ENCODE results near the gene B4GALNT2.
A peak's percentile ranks its signal among the peaks of the same experiment; 100 is the strongest.

The B4GALNT2 gene

GRCh38 chr17:49210158-49211029 is 77.8 kb downstream of the B4GALNT2 start, which contains the start of the genes ABI3 and GNGT2:
TSS of gene ABI3 (plus strand) at chr17:49210707. CDS start at chr17:49210725, 18 bp downstream.
TSS of gene GNGT2 (minus strand) at chr17:49210574. CDS start at chr17:49207422, 3,152 bp downstream.
- peak in 1 of 2 donors; percentile 46 for DNase-seq (ENCODE audit: low read depth in 2 of 2)

GRCh38 chr17:49213399-49213798 is 80.8 kb downstream of the B4GALNT2 start:
- no peak for DNase-seq (ENCODE audit: low read depth in 2 of 2)

GRCh38 chr17:49213847-49214246 is 81.3 kb downstream of the B4GALNT2 start:
- no peak for DNase-seq (ENCODE audit: low read depth in 2 of 2)

DNA sequence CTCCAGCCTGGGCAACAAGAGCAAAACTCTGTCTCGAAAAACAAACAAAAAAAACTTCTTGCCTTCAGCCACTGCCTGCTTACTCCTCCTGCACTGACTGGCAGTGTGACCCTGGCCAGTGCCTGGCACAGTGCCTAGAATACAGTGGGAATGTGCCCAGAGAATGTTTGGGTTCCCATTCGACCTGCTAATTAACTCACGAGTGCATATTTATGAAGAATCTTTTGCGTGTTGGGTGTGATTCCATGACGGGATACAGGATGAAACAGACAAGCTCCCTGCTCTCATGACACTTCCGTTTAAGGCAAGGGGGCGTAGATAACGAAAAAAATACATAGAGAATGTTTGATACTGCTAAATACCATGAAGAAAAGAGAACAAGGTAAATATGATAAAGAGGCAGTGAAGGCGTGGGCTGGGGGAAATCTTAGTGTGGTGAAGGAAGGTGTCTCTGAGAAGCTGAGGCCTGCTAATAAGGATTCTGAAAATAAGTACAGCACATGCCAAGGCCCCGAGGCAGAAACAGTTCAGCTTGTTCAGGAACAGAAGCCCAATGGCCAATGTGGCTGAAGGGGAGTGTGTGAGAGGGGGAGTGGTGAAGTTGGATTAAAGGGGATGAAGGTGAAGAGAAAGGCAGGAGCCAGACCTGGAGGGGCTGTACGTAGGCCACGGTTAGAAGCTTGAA is 82.2 kb downstream of the B4GALNT2 start:
- DNase-seq (ENCODE audit: low read depth in 2 of 2), result no peak

- no peak for DNase-seq (ENCODE audit: low read depth in 2 of 2)
Observed at GRCh38 chr17:49216482-49216881, 83.9 kb downstream of the B4GALNT2 start.

GRCh38 chr17:49216953-49217650 is 84.5 kb downstream of the B4GALNT2 start:
- no peak for DNase-seq (ENCODE audit: low read depth in 2 of 2)

GRCh38 chr17:49217651-49218413 is 85.3 kb downstream of the B4GALNT2 start:
- DNase-seq (ENCODE audit: low read depth in 2 of 2), result peak; percentile 61 to 68

DNA sequence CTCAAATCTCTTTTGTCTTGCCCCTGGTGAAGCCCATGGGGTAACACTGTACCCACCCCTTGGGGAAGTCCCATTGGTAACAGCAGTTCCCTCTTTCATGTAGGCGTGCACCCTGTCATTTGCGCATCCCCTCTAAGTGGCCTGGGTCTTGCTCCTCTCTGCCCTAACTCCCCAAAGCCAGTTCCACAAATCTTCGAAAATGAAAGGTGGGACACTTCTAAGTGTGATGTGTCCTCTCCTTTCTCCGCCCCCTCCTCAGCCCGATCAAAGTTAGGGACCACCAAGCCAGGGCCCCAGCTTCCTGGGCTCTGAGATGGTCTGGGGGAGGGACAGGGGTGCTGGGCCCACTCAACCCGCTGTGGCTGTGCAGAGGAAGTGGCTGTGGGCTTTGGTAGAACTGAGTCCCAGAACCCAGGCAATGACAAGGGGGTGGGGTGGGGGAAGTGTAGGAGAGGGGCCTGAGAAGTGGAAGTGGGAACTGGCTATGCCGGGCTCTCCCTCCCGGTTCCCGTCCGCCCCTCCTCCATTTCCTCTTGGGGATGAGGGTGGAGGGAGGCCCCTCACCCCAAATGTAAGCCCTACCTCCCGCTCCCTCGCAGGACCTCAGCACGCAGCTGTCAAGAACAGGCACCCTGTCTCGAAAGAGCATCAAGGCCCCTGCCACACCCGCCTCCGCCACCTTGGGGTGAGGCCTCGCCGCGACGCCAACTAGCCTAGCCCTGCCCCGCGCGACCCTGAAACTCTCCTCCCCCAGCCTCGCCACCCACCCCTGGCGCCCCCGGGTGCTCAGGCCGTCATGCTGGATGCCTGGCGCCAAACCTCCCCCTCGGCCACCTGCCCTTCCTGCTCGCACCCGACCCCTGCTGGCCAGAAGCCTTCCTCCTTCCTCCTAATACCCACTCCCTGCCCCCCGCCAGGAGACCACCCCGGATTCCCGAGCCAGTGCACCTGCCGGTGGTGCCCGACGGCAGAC is 86.7 kb downstream of the B4GALNT2 start:
- DNase-seq (ENCODE audit: low read depth in 2 of 2), result peak in 1 of 2 donors; percentile 57

DNA sequence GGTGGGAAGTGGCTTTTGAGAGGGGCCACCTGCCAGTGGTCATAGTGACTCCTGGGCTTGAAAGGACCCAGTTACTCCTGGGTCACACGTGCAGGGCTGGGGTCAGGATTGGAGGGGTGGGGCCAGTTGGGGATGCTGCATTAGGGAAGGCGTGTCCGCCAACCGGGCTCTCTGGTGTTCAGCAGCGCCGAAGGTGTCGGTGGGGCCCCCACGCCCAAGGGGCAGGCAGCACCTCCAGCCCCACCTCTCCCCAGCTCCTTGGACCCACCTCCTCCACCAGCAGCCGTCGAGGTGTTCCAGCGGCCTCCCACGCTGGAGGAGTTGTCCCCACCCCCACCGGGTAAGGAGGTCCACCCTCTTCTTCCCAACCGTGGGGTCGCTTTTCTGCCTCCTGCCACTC is 87.4 kb downstream of the B4GALNT2 start:
- no peak for DNase-seq (ENCODE audit: low read depth in 2 of 2)

GRCh38 chr17:49223168-49223516 is 90.6 kb downstream of the B4GALNT2 start:
- DNase-seq (ENCODE audit: low read depth in 2 of 2), result no peak

DNA sequence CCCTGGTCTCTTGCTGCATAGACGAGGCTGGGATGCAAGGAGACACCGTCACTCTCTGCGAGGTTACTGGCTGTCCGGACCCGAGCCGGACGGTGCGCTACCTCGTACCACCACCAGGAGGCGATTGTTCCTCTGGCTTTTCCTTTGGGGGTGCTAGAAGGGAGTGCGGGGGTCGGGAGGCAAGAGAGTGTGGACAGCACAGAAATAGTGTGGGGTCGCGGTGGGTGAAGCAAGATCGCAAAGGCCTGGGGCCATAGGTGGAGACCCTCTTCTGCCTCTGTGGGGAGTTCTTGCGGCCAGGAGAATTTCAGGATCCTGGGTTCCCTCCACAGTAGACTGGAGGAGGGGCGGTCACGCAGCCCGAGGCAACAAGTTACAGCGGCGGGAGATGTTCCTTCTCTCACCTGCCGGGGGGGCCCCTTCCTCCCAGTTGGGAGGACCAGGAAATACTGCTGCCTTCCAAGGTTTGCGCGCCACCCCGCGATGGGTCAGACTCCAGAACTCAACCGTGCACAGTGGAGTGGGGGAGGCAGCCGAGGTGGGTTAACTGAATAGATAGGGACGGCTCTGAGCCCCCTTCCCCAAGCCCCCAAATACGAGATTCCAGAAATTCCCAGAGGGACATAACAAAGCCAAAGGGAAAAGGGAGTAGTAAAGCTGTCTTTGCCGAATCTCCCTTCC is 91.1 kb downstream of the B4GALNT2 start:
- no peak for DNase-seq (ENCODE audit: low read depth in 2 of 2)

DNA sequence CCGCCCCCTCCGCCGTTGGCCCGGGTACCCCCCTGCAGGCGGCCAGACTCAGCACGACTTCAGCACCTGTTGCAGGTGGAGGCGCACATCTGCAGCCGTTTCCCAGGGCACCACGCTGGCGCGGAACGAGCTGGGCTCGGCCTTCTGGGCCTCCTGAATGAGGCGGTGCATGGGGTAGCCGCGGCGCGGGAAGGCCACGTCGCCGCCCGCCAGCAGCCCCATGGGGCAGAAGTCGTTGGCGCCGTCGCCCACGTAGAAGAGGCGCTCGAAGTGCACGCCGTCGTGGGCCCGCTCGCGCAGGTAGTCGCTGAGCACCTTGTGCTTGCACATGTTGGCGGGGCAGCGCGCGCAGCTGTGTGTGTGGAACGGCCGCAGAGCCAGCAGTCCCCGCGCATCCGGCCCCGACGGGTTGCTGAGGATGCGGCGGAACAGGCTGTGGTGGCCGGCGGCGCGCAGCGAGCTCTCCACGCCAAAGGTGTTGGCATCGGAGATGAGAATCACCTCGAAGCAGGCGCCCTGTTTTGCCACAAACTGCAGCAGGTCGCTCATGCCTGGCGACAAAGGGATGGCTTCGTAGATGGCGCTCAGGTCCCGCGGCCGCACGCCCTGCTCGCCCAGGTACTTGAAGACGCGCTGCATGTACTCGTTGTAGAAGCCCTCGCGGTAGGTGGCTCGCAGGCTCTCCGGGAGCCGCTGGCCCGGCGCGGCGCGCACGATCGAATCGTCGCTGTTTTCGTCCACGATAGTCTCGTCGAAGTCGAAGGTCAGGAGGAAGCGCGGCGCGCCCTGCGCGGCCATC is 91.8 kb downstream of the B4GALNT2 start:
- DNase-seq (ENCODE audit: low read depth in 2 of 2), result peak in 1 of 2 donors; percentile 49

GRCh38 chr17:49224997-49225337 is 92.4 kb downstream of the B4GALNT2 start:
- no peak for DNase-seq (ENCODE audit: low read depth in 2 of 2)

- no peak for DNase-seq (ENCODE audit: low read depth in 2 of 2)
Observed at GRCh38 chr17:49225554-49226236, 93.1 kb downstream of the B4GALNT2 start.

Measured in stimulated activated CD8-positive, alpha-beta memory T cell treated with anti-CD3 and anti-CD28 coated beads, Interleukin-7, amount 100 ng/mL, for 4 hours (primary cell).